Activated CD8-positive, alpha-beta memory T cell treated with anti-CD3 and anti-CD28 coated beads for 24 hours (primary cell): Measurements from ENCODE around the gene LITAF.
"Not testable (repeated sequence)": the region's sequence is repeated elsewhere in the genome, so short reads cannot be mapped to it uniquely, and the experiment has no call there.

Experiments
- DNase-seq: peaks from one replicate; pipeline ENCODE4 v3.0.0-alpha.2; 2020

Gene LITAF

DNA sequence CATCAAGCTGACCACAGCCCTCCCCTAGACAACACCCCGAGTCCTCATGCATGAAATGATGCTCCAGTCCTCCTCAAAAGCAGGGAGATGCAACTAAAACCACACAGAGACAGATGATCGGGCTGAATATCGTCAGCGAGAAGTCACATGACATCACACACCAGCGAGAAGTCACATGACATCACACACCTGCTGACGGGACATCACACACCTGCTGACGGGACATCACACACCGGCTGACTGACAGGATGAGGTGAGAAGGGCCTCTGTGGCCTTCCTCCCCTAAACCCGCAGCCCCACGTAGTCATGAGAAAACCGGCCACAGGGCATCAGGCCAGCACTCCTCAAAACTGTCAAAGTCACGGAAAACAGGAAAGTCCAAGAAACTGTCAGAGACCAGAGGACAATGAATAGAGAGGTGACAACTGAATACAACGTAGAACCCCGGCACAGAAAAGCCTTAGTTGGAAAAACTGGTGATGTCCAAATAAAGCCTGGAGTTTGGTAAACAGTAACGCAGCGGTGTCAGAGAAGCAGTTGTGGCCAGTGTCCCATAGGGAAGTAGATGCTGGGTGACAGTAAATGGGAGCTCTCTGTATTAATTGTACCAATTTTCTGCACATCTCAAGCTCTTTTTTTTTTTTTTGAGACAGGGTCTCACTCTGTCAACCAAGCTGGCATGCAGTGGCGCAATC lies 14.3 kb downstream of the LITAF start:
- DNase-seq, result no peak

GRCh38 chr16:11571549-11571948 lies 15.2 kb downstream of the LITAF start:
- DNase-seq, result no peak

- no peak for DNase-seq
These were observed 15.9 kb downstream of the LITAF start for GRCh38 chr16:11570806-11571205.

DNA sequence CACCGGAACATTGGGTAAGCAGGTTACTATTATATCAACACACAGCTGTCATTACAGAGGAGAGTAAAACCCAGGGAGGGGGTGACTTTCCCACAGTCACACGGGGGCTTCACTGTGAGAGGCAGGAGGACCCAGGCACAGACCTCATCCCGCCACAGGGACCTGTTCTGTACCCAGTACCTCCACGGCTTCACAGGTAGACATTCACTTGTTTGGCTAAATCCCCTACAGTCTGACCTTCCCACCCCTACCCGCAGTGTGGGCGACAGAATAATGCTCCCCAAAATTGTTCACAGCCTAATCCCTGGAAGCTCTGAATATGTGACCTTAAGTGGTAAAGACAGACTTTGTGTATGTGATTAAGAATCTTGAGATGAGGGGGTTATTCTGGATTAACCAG lies 16.5 kb downstream of the LITAF start:
- DNase-seq, result no peak

DNA sequence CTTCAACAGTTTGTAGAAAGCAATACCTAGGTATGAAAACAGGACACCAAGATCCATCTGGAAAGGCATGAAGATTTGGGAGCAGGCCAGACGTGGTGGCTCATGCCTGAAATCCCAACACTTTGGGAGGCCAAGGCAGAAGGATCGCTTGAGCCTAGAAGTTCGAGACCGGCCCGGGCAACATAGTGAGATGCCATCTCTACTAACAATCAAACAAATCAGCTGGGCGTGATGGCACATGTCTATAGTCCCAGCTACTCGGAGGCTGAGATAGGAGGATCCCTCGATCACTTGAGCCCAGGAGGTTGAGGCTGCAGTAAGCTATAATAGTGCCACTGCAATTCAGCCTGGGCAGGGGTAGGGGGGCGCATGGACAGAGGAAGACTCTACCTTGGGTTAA lies 20.3 kb downstream of the LITAF start:
- no peak for DNase-seq

DNA sequence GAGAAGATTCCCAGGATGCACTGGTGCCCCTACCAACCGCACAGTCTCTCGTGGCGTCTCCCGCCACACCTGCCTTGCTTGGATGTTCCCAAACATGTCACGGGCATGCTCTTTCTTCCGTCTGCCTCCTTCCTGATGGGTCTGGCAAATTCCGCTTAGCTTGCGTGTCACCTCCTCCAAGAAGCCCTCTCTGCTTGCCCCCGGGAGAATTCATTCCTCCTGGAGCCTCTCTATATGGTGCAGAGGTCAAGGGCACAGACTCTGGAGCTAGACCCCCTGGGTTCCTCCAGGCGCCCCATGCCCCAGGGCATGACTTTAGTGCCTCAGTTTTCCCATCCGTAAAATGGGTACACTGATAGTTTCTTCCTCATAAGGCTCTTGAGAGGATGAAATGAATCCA lies 21.1 kb downstream of the LITAF start:
- DNase-seq, result no peak

DNA sequence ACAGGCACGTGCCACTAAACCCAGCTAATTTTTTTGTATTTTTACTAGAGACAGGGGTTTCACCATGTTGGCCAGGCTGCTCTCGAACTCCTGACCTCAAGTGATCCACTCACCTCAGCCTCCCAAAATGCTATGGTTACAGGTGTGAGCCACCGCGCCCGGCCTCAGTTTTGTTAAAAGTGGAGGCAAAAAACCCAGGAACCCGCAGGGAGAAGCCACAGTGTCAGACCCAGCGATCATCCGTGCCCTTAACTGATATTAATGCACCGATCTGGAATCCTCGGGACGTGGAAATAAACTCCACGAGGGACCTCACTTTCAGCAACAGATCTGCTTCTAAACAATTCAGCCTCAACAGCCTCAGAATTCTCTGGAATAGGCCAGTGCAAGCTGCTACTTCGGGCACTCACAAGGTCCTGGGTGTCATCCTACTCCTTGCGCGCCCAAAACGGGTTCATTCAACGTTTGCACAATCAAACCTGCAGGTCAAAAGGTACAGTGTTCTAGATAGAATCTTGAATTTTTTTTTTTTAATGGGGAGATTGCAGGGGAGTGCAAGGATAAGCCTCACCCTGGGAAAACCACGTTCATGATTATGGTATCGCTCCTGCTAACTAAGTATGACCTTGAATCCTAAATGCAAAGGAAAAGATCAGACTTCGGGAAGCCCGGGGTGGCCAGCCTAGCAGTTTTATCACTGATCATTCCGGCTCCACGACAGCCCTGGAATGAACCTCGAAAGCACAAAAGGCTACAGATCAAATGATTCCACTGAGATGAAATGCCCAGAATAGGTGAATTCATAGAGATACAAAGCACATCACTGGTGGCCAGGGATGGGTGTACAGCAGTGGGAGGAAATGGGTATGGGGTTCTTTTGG lies 22.4 kb downstream of the LITAF start:
- DNase-seq, result no peak

- DNase-seq, result no peak
These were observed 23.2 kb downstream of the LITAF start for GRCh38 chr16:11563493-11564040.

GRCh38 chr16:11562941-11563340 lies 23.8 kb downstream of the LITAF start:
- DNase-seq, result no peak

GRCh38 chr16:11562411-11562810 lies 24.3 kb downstream of the LITAF start:
- DNase-seq, result no peak

DNA sequence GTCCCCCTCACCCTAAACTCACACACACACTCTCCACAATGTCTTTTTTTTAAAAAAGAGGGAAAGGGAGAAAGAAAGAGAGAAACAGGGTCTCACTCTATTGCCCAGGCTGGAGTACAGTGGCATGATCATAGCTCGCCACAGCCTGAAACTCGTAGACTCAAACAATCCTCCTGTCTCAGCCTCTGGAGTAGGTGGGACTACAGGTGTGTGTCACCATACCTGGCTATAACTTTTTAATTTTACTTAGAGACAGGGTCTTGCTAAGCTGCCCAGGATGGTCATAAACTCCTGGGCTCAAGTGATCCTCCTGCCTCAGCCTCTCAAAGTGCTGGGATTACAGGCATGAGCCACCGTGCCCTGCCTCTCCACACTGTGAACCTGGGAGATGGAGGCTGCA lies 24.9 kb downstream of the LITAF start:
- no peak for DNase-seq

- no peak for DNase-seq
These were observed 25.3 kb downstream of the LITAF start for GRCh38 chr16:11561454-11561805.

GRCh38 chr16:11560701-11561453 lies 25.8 kb downstream of the LITAF start:
- peak; percentile 77 for DNase-seq

DNA sequence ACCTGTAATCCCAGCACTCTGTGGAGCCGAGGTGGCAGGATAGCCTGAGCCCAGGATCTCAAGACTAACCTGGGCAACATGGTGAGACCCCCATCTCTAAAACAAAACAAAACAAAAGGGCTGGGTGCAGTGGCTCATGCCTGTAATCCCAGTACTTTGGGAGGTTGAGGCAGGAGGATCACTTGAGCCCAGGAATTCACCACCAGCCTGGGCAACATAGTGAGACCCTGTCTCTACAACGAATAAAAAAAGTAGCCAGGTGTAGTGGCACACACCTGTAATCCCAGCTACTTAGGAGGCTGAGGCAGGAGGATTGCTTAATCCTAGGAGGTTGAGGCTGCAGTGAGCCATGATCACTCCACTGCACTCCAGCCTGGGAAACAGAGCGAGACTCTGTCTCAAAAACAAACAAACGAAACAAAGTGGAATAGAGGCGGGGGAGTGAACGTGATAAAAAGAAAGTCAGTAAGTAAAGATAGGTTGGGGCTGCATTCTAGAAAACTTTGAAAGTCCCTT lies 28.4 kb downstream of the LITAF start:
- not testable (repeated sequence) for DNase-seq

GRCh38 chr16:11557801-11558200 lies 28.9 kb downstream of the LITAF start:
- no peak for DNase-seq

DNA sequence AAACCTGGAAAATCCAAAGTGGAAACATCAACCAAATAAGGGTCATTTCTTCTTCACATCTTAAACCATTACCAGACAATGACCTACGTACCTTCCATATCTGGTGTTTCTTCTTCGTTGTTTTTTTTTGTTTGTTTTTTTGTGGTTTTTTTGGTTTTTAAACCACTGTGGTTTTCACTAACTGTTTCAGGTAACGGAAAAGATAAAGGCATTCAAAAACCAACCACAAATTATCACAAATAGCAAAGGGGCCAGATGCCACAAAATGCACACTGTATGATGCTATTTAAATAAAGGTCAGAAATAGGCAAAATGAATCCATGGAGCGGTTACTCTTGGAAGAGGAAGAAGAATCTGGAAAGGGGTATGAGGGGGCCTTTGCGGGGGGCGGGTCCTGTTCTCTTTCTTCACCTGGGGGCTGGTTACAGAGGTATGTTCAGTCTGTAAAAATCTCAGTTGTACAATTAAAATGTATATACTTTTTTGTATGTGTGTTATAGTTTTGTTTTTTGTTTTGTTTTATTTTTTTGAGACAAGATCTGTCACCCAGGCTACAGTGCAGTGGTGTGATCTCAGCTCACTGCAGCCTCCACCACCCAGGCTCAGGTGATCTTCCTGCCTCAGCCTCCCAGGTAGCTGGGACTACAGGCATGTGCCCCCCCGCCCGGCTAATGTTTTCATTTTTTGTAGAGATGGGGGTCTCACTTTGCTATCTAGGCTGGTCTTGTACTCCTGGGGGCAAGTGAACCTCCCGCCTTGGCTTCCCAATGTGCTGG lies 29.6 kb downstream of the LITAF start:
- DNase-seq, result no peak

DNA sequence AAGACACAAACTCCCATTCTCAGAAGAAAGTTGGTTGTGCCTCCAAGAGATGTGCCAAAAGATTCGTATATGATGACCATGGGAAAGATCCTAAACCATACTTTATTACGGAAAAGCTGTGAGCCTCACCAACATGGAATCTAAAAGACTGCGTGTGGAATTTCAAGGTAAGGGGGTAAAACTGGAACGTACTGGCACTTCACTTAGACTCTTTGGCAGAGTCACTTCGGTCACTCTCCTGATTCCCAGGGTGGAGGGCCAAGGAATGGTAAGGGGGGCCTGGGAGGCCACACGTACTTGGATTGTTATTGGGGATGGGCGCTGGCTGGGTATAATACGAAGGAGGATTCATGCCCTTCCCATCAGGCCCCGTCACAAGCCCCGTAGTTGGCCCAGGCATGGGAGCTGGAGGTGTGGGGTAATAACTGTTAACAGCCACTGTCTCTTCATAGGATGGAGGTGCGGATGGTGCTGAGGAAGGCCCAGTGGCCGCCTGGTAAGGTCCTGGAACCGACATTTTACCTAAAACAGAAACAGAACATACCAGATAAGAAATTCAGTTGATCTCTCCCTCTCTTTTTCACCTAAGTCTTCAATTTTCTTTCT lies 30.4 kb downstream of the LITAF start:
- DNase-seq, result no peak

GRCh38 chr16:11554053-11554452 lies 32.7 kb downstream of the LITAF start:
- no peak for DNase-seq

GRCh38 chr16:11553371-11553770 lies 33.3 kb downstream of the LITAF start:
- DNase-seq, result no peak

GRCh38 chr16:11552440-11552839 lies 34.3 kb downstream of the LITAF start:
- DNase-seq, result no peak

GRCh38 chr16:11551842-11552241 lies 34.9 kb downstream of the LITAF start:
- DNase-seq, result no peak
